ENCODE results near the gene MEMO1.
"Not testable (repeated sequence)": the region's sequence is repeated elsewhere in the genome, so short reads cannot be mapped to it uniquely, and the experiment has no call there.

MEMO1 gene

GRCh38 chr2:31874071-31874470, 136.7 kb downstream of the MEMO1 start:
- DNase-seq (ENCODE audit: low read depth) = no peak
- H3K4me3 ChIP-seq (ENCODE audit: low read depth, low read length) = no peak overlapping the region
- TF ChIP-seq MAX (IDR thresholded peaks at IDR 0.05; ENCODE audit: low read depth, low read length) (no peak), POLR2A (IDR thresholded peaks at IDR 0.05; ENCODE audit: extremely low read depth, insufficient read length) (no peak), CTCF (IDR thresholded peaks at IDR 0.05; ENCODE audit: low read depth, low read length) (no peak), MYC (IDR thresholded peaks at IDR 0.05; ENCODE audit: low read depth, low read length) (no peak)

- no peak overlapping the region for H3K4me3 ChIP-seq (ENCODE audit: low read depth, low read length)
- no peak for DNase-seq (ENCODE audit: low read depth)
- no peak for TF ChIP-seq POLR2A (IDR thresholded peaks at IDR 0.05; ENCODE audit: extremely low read depth, insufficient read length)
- TF ChIP-seq MAX (IDR thresholded peaks at IDR 0.05; ENCODE audit: low read depth, low read length) = no peak
- TF ChIP-seq MYC (IDR thresholded peaks at IDR 0.05; ENCODE audit: low read depth, low read length) = no peak
- TF ChIP-seq CTCF (IDR thresholded peaks at IDR 0.05; ENCODE audit: low read depth, low read length) = no peak
These were observed 145.6 kb downstream of the MEMO1 start for GRCh38 chr2:31865215-31865614.

GRCh38 chr2:31863867-31864266, 146.9 kb downstream of the MEMO1 start:
- DNase-seq (ENCODE audit: low read depth) = no peak
- H3K4me3 ChIP-seq (ENCODE audit: low read depth, low read length) = no peak overlapping the region
- TF ChIP-seq MAX (IDR thresholded peaks at IDR 0.05; ENCODE audit: low read depth, low read length) (no peak), POLR2A (IDR thresholded peaks at IDR 0.05; ENCODE audit: extremely low read depth, insufficient read length) (no peak), MYC (IDR thresholded peaks at IDR 0.05; ENCODE audit: low read depth, low read length) (no peak), CTCF (IDR thresholded peaks at IDR 0.05; ENCODE audit: low read depth, low read length) (no peak)

- not testable (repeated sequence) for DNase-seq (ENCODE audit: low read depth); H3K4me3 ChIP-seq (ENCODE audit: low read depth, low read length)
These were observed 147.7 kb downstream of the MEMO1 start for GRCh38 chr2:31863015-31863656.

- no peak for DNase-seq (ENCODE audit: low read depth)
- no peak for TF ChIP-seq POLR2A (IDR thresholded peaks at IDR 0.05; ENCODE audit: extremely low read depth, insufficient read length)
- TF ChIP-seq MAX (IDR thresholded peaks at IDR 0.05; ENCODE audit: low read depth, low read length) = no peak
- H3K4me3 ChIP-seq (ENCODE audit: low read depth, low read length) = no peak overlapping the region
These were observed 150.8 kb downstream of the MEMO1 start for GRCh38 chr2:31859959-31860358.

GRCh38 chr2:31853521-31853920, 157.3 kb downstream of the MEMO1 start:
- no peak overlapping the region for H3K4me3 ChIP-seq (ENCODE audit: low read depth, low read length)
- DNase-seq (ENCODE audit: low read depth) = no peak
- TF ChIP-seq CTCF (IDR thresholded peaks at IDR 0.05; ENCODE audit: low read depth, low read length) = no peak
- no peak for TF ChIP-seq POLR2A (IDR thresholded peaks at IDR 0.05; ENCODE audit: extremely low read depth, insufficient read length)
- TF ChIP-seq MYC (IDR thresholded peaks at IDR 0.05; ENCODE audit: low read depth, low read length) = no peak
- TF ChIP-seq MAX (IDR thresholded peaks at IDR 0.05; ENCODE audit: low read depth, low read length) = no peak

- DNase-seq (ENCODE audit: low read depth); H3K4me3 ChIP-seq (ENCODE audit: low read depth, low read length): not testable (repeated sequence)
These were observed 168.7 kb downstream of the MEMO1 start for GRCh38 chr2:31842150-31842549.

All from NB4 (cell line).